Skeletal muscle satellite cell (primary cell): ENCODE data around the gene SORBS2.
A peak's percentile ranks its signal among the peaks of the same experiment; 100 is the strongest.

Source experiments
- H3K27me3 ChIP-seq: 2 replicates; pipeline ENCODE4 v1.7.0; 2013; ENCODE audit warnings: low read length; ENCODE audit not compliant: control insufficient read depth, insufficient read depth
- H3K36me3 ChIP-seq: 2 replicates; pipeline ENCODE4 v1.7.0; 2013; ENCODE audit warnings: mild to moderate bottlenecking, control low read depth, low read length; ENCODE audit not compliant: insufficient read depth
- H3K4me1 ChIP-seq: 2 replicates; pipeline ENCODE4 v1.7.0; 2013; ENCODE audit warnings: low read length; ENCODE audit not compliant: control insufficient read depth, insufficient read depth
- H3K4me2 ChIP-seq: 2 replicates; pipeline ENCODE4 v1.7.0; 2013; ENCODE audit warnings: mild to moderate bottlenecking, low read length
- H3K4me3 ChIP-seq: 2 replicates; pipeline ENCODE4 v1.7.0; 2013; ENCODE audit warnings: low read length
- H3K9ac ChIP-seq: 2 replicates; pipeline ENCODE4 v1.7.0; 2013; ENCODE audit warnings: mild to moderate bottlenecking, low read depth, low read length, moderate library complexity
- H3K9me3 ChIP-seq: replicated peaks from 2 replicates; pipeline ENCODE4 v1.7.0; 2013; ENCODE audit warnings: mild to moderate bottlenecking, control low read depth, low read length

The SORBS2 gene

GRCh38 chr4:185602397-185602796 is 209.6 kb downstream of the SORBS2 start:
- H3K9ac ChIP-seq, result no peak overlapping the region
- H3K36me3 ChIP-seq, result no peaks in the 10 kb centered on the region
- H3K4me1 ChIP-seq, result no peaks in the 10 kb centered on the region
- no peak overlapping the region for H3K4me2 ChIP-seq
- H3K27me3 ChIP-seq, result no peaks in the 10 kb centered on the region
- H3K9me3 ChIP-seq, result no peaks in the 10 kb centered on the region
- no peak overlapping the region for H3K4me3 ChIP-seq

- Histone ChIP-seq H3K4me1 (no peaks in the 10 kb centered on the region), H3K36me3 (no peaks in the 10 kb centered on the region), H3K9me3 (no peaks in the 10 kb centered on the region), H3K27me3 (no peaks in the 10 kb centered on the region), H3K9ac (no peak overlapping the region), H3K4me2 (no peak overlapping the region), H3K4me3 (no peak overlapping the region)
Measured at GRCh38 chr4:185600801-185601434, 211.1 kb downstream of the SORBS2 start.

GRCh38 chr4:185599553-185600243 is 212.3 kb downstream of the SORBS2 start:
- Histone ChIP-seq H3K4me3 (no peak overlapping the region), H3K9ac (no peak overlapping the region), H3K4me2 (no peak overlapping the region), H3K27me3 (no peaks in the 10 kb centered on the region), H3K36me3 (no peaks in the 10 kb centered on the region), H3K4me1 (no peaks in the 10 kb centered on the region), H3K9me3 (no peaks in the 10 kb centered on the region)

GRCh38 chr4:185598846-185599552 is 213.0 kb downstream of the SORBS2 start:
- no peaks in the 10 kb centered on the region for H3K9me3 ChIP-seq
- no peaks in the 10 kb centered on the region for H3K27me3 ChIP-seq

GRCh38 chr4:185597532-185598188 is 214.3 kb downstream of the SORBS2 start:
- Histone ChIP-seq H3K4me2 (no peak overlapping the region), H3K4me1 (no peaks in the 10 kb centered on the region), H3K9me3 (no peaks in the 10 kb centered on the region), H3K27me3 (no peaks in the 10 kb centered on the region), H3K36me3 (no peaks in the 10 kb centered on the region), H3K9ac (no peak overlapping the region), H3K4me3 (no peak overlapping the region)

More at GRCh38 chr4:185598846-185599552, 213.0 kb downstream of the SORBS2 start:
- Histone ChIP-seq H3K4me1 (no peaks in the 10 kb centered on the region), H3K9ac (no peak overlapping the region), H3K36me3 (no peaks in the 10 kb centered on the region), H3K4me2 (no peak overlapping the region), H3K4me3 (no peak overlapping the region)

- H3K36me3 ChIP-seq, result no peaks in the 10 kb centered on the region
- peaks cover 11% of the 10 kb centered on the region for H3K4me1 ChIP-seq
- H3K9ac ChIP-seq, result no peak overlapping the region
- no peaks in the 10 kb centered on the region for H3K27me3 ChIP-seq
- no peak overlapping the region for H3K4me2 ChIP-seq
- H3K4me3 ChIP-seq, result no peak overlapping the region
- no peaks in the 10 kb centered on the region for H3K9me3 ChIP-seq
Measured at GRCh38 chr4:185592845-185593488, 219.0 kb downstream of the SORBS2 start.

GRCh38 chr4:185592438-185592837 is 219.6 kb downstream of the SORBS2 start:
- no peaks in the 10 kb centered on the region for H3K27me3 ChIP-seq
- peaks cover 11% of the 10 kb centered on the region for H3K4me1 ChIP-seq
- no peak overlapping the region for H3K4me3 ChIP-seq
- no peaks in the 10 kb centered on the region for H3K9me3 ChIP-seq
- H3K4me2 ChIP-seq, result no peak overlapping the region
- no peaks in the 10 kb centered on the region for H3K36me3 ChIP-seq
- no peak overlapping the region for H3K9ac ChIP-seq

GRCh38 chr4:185591679-185592141 is 220.3 kb downstream of the SORBS2 start:
- Histone ChIP-seq H3K4me1 (peaks cover 11% of the 10 kb centered on the region), H3K36me3 (no peaks in the 10 kb centered on the region), H3K4me3 (no peak overlapping the region), H3K27me3 (no peaks in the 10 kb centered on the region), H3K9me3 (no peaks in the 10 kb centered on the region), H3K4me2 (peak overlapping the region; percentile 14), H3K9ac (no peak overlapping the region)

GRCh38 chr4:185590982-185591381 is 221.0 kb downstream of the SORBS2 start:
- Histone ChIP-seq H3K4me3 (no peak overlapping the region), H3K9ac (no peak overlapping the region), H3K4me2 (no peak overlapping the region), H3K36me3 (no peaks in the 10 kb centered on the region), H3K4me1 (peaks cover 11% of the 10 kb centered on the region), H3K27me3 (no peaks in the 10 kb centered on the region), H3K9me3 (no peaks in the 10 kb centered on the region)

GRCh38 chr4:185589067-185589836 is 222.7 kb downstream of the SORBS2 start:
- Histone ChIP-seq H3K9me3 (no peaks in the 10 kb centered on the region), H3K9ac (no peak overlapping the region), H3K36me3 (no peaks in the 10 kb centered on the region), H3K4me3 (no peak overlapping the region), H3K4me2 (no peak overlapping the region), H3K27me3 (no peaks in the 10 kb centered on the region), H3K4me1 (peaks cover 11% of the 10 kb centered on the region)
